H1 (cell line): ENCODE measurements around the gene GNA12. TPM values are rescaled to one million over a fixed set of nuclear protein-coding genes. Genes with fewer than 3 reads are reported as not detected.

Experiments used
- EGR1 ChIP-seq: IDR thresholded peaks from 2 replicates; pipeline ENCODE4 v1.6.1; 2011; ENCODE audit warnings: low read depth, low read length, borderline replicate concordance
- TAF7 ChIP-seq: optimal IDR thresholded peaks from 2 replicates; pipeline ENCODE3; 2011; ENCODE audit warnings: low read depth, mild to moderate bottlenecking, inconsistent platforms, low read length, moderate library complexity, borderline replicate concordance
- polyA plus RNA-seq, 7 experiments: library from polyadenylated mRNA; depleted of rRNA in 3 of 7; stranded (reverse) in 5 of 7; unstranded in 2 of 7; fragments of >200 nt in 5 of 7; fragments of 200-250 nt in 2 of 7; gene quantifications; 1 replicate in 5 of 7; 2 replicates in 1 of 7; 4 replicates in 1 of 7; pipeline versions ENCODE4 v1.2.1 to v1.2.3, GENCODE V29; 2011 to 2013; ENCODE audit warnings: missing spikeins in 2 of 7, mixed read lengths in 2 of 7
- total RNA-seq: library from RNA; stranded (reverse); fragmentation: NEBNext Ultra II Directional; extraction: Animal tissue kit (Norgen Biotek cat#: 25700); gene quantifications from 2 replicates; pipeline ENCODE4 v1.2.1, GENCODE V29; 2021
- TF ChIP-seq, protein P1 (sequence below): IDR thresholded peaks from 2 replicates; pipeline ENCODE4 v1.6.1; 2012; ENCODE audit warnings: low read length, inconsistent platforms
- TF ChIP-seq, protein P2 (sequence below): IDR thresholded peaks from 2 replicates; pipeline ENCODE4 v1.6.1; 2011; ENCODE audit warnings: low read depth, mild to moderate bottlenecking, low read length; ENCODE audit not compliant: insufficient read depth

The GNA12 gene
- total and polyA plus RNA-seq, 2 of the 8 experiments (the other 6 are each of a cell fraction or from before 2014, with no cell fraction given): 96.5 to 109 TPM

DNA sequence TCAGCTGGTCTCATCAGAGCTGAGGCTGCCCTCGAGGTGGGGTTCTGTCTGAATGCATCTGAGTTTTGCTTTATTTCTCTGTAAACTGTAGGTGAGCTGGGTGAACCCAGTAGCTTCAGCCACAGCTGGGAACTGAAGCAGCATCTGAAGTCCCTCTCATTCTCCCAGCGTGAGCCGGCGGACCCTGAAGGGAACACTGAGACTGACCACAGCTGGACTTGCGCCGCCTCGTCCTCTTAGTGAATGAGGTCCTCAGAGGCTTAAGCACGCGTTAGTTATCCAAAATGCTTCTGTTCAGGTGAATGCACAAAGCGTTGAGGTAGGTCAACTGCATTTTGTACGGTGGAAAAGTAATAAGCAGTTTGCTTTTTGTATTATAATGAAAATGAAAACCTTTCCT is 79.5 kb downstream of the GNA12 start (continued):
- TF ChIP-seq, protein P1, sequence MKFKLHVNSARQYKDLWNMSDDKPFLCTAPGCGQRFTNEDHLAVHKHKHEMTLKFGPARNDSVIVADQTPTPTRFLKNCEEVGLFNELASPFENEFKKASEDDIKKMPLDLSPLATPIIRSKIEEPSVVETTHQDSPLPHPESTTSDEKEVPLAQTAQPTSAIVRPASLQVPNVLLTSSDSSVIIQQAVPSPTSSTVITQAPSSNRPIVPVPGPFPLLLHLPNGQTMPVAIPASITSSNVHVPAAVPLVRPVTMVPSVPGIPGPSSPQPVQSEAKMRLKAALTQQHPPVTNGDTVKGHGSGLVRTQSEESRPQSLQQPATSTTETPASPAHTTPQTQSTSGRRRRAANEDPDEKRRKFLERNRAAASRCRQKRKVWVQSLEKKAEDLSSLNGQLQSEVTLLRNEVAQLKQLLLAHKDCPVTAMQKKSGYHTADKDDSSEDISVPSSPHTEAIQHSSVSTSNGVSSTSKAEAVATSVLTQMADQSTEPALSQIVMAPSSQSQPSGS: no peak
- TF ChIP-seq TAF7: no peak
- no peak for TF ChIP-seq EGR1
- TF ChIP-seq, protein P2, sequence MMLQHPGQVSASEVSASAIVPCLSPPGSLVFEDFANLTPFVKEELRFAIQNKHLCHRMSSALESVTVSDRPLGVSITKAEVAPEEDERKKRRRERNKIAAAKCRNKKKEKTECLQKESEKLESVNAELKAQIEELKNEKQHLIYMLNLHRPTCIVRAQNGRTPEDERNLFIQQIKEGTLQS: no peak
